Measurements from ENCODE around the gene KCTD16.

Gene KCTD16

GRCh38 chr5:144406442-144406841 is 235.8 kb downstream of the KCTD16 start:
- no peaks in the 10 kb centered on the region for H3K9me2 ChIP-seq (replicated peaks; ENCODE audit: insufficient read depth, low read length)
- no peak overlapping the region for H3K9ac ChIP-seq (ENCODE audit: low read length)
- no peak for TF ChIP-seq CTCF (IDR thresholded peaks at IDR 0.05; ENCODE audit: low read length)
- no peak for TF ChIP-seq EZH2phosphoT487 (IDR thresholded peaks at IDR 0.05; ENCODE audit: low read length)
- no peak for TF ChIP-seq EZH2 (optimal IDR thresholded peaks at IDR 0.05; ENCODE audit: low read depth, low read length)
- no peaks in the 10 kb centered on the region for H4K20me1 ChIP-seq (ENCODE audit: insufficient read depth, low read length)
- no peaks in the 10 kb centered on the region for H3K27me3 ChIP-seq (replicated peaks; ENCODE audit: insufficient read depth, low read length)
- H3K4me1 ChIP-seq (ENCODE audit: low read length): no peaks in the 10 kb centered on the region
- DNase-seq: no peak
- H3K4me3 ChIP-seq (ENCODE audit: low read length): no peak overlapping the region
- H3K79me2 ChIP-seq (ENCODE audit: low read length): no peaks in the 10 kb centered on the region
- no peak overlapping the region for H3K27ac ChIP-seq (ENCODE audit: low read length)
- H3K9me3 ChIP-seq (replicated peaks; ENCODE audit: insufficient read depth, low read length): no peaks in the 10 kb centered on the region
- H3K4me2 ChIP-seq (ENCODE audit: low read depth, low read length): no peak overlapping the region
- no peak overlapping the region for H2AFZ ChIP-seq (ENCODE audit: low read length)
- H3F3A ChIP-seq (ENCODE audit: insufficient read depth, low read length): no peaks in the 10 kb centered on the region
- H3K36me3 ChIP-seq (replicated peaks; ENCODE audit: insufficient read depth, low read length): no peaks in the 10 kb centered on the region

DNA sequence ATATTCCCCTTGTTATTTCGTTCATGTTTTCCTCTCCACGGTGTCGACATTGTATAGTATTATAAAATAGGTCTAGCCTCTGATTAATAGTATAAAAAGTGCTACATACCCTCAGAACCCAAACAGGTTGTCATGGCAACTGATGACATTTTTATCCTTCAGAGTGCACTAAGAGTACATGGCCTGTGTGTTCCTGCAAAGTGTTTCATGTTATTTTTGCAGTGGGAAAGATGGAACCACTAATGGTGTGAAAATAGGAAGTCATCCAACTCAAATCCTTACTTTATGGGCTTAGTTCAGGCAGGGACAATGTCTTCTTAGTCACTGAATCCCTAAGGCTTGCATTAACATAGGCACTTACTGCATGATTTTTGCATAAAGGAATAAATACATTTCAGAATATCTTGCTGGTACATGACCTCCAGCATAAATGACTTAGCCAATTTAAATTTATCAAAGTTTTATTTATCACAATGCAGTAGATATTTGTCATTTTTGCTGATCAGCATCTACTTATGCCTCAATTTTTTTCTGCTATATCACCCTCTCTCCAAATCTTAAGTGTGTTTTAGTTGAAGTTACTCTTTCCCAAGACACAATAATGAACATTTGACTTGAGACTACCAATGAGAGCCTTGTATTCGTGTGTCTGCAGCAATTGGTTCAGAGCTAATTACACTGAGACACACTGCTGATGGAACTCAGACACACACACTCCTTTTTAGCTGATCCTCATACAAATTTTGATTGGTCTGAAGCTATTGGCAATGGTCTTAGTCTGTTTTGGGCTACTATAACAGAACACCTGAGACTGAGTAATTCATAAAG is 243.7 kb downstream of the KCTD16 start:
- Histone ChIP-seq H4K20me1 (ENCODE audit: insufficient read depth, low read length) (no peaks in the 10 kb centered on the region), H2AFZ (ENCODE audit: low read length) (no peak overlapping the region), H3K36me3 (replicated peaks; ENCODE audit: insufficient read depth, low read length) (no peaks in the 10 kb centered on the region), H3K4me2 (ENCODE audit: low read depth, low read length) (no peak overlapping the region), H3K9ac (ENCODE audit: low read length) (no peak overlapping the region), H3K9me3 (replicated peaks; ENCODE audit: insufficient read depth, low read length) (no peaks in the 10 kb centered on the region), H3K79me2 (ENCODE audit: low read length) (no peaks in the 10 kb centered on the region), H3K27me3 (replicated peaks; ENCODE audit: insufficient read depth, low read length) (no peaks in the 10 kb centered on the region), H3K27ac (ENCODE audit: low read length) (no peak overlapping the region), H3F3A (ENCODE audit: insufficient read depth, low read length) (no peaks in the 10 kb centered on the region), H3K9me2 (replicated peaks; ENCODE audit: insufficient read depth, low read length) (no peaks in the 10 kb centered on the region), H3K4me3 (ENCODE audit: low read length) (no peak overlapping the region), H3K4me1 (ENCODE audit: low read length) (no peaks in the 10 kb centered on the region)
- TF ChIP-seq CTCF (IDR thresholded peaks at IDR 0.05; ENCODE audit: low read length) (no peak), EZH2phosphoT487 (IDR thresholded peaks at IDR 0.05; ENCODE audit: low read length) (no peak), EZH2 (optimal IDR thresholded peaks at IDR 0.05; ENCODE audit: low read depth, low read length) (no peak)
- DNase-seq: no peak

DNA sequence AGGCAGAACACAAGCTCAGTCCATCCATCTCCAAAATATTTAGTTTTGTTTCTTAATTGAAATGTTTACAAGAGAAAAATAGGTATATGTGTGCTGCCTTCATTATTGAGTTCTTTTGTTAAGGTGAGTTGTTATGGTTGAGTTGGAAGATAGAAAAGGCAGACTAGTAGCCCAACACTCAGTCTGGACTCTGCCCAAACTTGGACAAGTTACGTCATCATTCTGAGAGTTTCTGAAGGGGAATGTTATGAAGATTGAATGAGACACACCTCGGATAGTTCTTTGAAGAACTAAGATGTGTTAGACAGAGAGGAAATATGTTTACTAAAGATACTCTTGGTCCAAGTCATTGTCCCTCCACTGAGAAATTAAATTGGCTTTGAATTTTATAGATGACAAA is 245.5 kb downstream of the KCTD16 start:
- H3K4me2 ChIP-seq (ENCODE audit: low read depth, low read length): no peak overlapping the region
- H3K9me2 ChIP-seq (replicated peaks; ENCODE audit: insufficient read depth, low read length): no peaks in the 10 kb centered on the region
- H3K9me3 ChIP-seq (replicated peaks; ENCODE audit: insufficient read depth, low read length): no peaks in the 10 kb centered on the region
- H3K27ac ChIP-seq (ENCODE audit: low read length): no peak overlapping the region
- H3K36me3 ChIP-seq (replicated peaks; ENCODE audit: insufficient read depth, low read length): no peaks in the 10 kb centered on the region
- H3F3A ChIP-seq (ENCODE audit: insufficient read depth, low read length): no peaks in the 10 kb centered on the region
- no peak overlapping the region for H3K9ac ChIP-seq (ENCODE audit: low read length)
- no peaks in the 10 kb centered on the region for H4K20me1 ChIP-seq (ENCODE audit: insufficient read depth, low read length)
- H3K27me3 ChIP-seq (replicated peaks; ENCODE audit: insufficient read depth, low read length): no peaks in the 10 kb centered on the region
- H3K4me3 ChIP-seq (ENCODE audit: low read length): no peak overlapping the region
- H3K79me2 ChIP-seq (ENCODE audit: low read length): no peaks in the 10 kb centered on the region
- H3K4me1 ChIP-seq (ENCODE audit: low read length): no peaks in the 10 kb centered on the region
- DNase-seq: no peak
- TF ChIP-seq EZH2phosphoT487 (IDR thresholded peaks at IDR 0.05; ENCODE audit: low read length) (no peak), EZH2 (optimal IDR thresholded peaks at IDR 0.05; ENCODE audit: low read depth, low read length) (no peak), CTCF (IDR thresholded peaks at IDR 0.05; ENCODE audit: low read length) (no peak)
- no peak overlapping the region for H2AFZ ChIP-seq (ENCODE audit: low read length)
